Endothelial cell of umbilical vein (primary cell): Measurements from ENCODE around the gene CEP250. TPM values are rescaled to one million over a fixed set of nuclear protein-coding genes. Genes with fewer than 3 reads are reported as not detected.

Experiments
- BruUV-seq: library from RNA; stranded (reverse); fragments of 400-500 nt; replicated peaks from 2 replicates; lab custom pipeline; 2021; lab: Mats Ljungman, UMichigan
- CTCF ChIA-PET: fragments of 300-600, 350-600 bp; sonication (Branson Sonifier 250); formaldehyde crosslinking; loops from one replicate; lab custom pipeline; 2021; ENCODE audit warnings: antibody characterized with exemption, inconsistent platforms; lab: Charles Lee
- POLR2A ChIA-PET: fragments of 300-600, 350-600 bp; sonication (Branson Sonifier 250); formaldehyde crosslinking; loops from one replicate; lab custom pipeline; 2021; ENCODE audit warnings: antibody characterized with exemption, inconsistent platforms; lab: Charles Lee
- DNase-seq: peaks from one replicate; pipeline ENCODE4 v3.0.0-alpha.2; 2011; ENCODE audit warnings: low read depth, low spot score
- FAIRE-seq: peaks from 2 replicates; lab custom pipeline; 2011; peaks lifted over from hg19 to GRCh38; lab: Jason Lieb, UNC
- H2AFZ ChIP-seq: 2 replicates; pipeline ENCODE4 v1.6.0; 2012; ENCODE audit warnings: low read depth, low read length, control low read depth, inconsistent platforms
- H3K27ac ChIP-seq: 2 replicates; pipeline ENCODE4 v1.5.1; 2011; ENCODE audit warnings: low read depth, mild to moderate bottlenecking, control low read depth, low read length, moderate library complexity; ENCODE audit not compliant: insufficient read depth
- H3K27me3 ChIP-seq, 2 experiments: 2 replicates each; pipeline versions ENCODE4 v1.6.0 to v1.6.1; 2011; ENCODE audit warnings: low read length in 2 of 2, mixed read lengths in 1 of 2; ENCODE audit not compliant: control insufficient read depth in 2 of 2, insufficient read depth in 2 of 2
- H3K36me3 ChIP-seq, 2 experiments: 2 replicates in 1 of 2; 3 replicates in 1 of 2; pipeline ENCODE4 v1.5.1; 2011; ENCODE audit warnings: low read length in 2 of 2, mild to moderate bottlenecking in 1 of 2, moderate library complexity in 1 of 2; ENCODE audit not compliant: control insufficient read depth in 2 of 2, insufficient read depth in 2 of 2; ENCODE audit errors: extremely low read depth in 1 of 2
- H3K4me1 ChIP-seq: 3 replicates; pipeline ENCODE4 v1.5.1; 2011; ENCODE audit warnings: mild to moderate bottlenecking, low read length; ENCODE audit not compliant: control insufficient read depth, insufficient read depth; ENCODE audit errors: extremely low read depth
- H3K4me2 ChIP-seq: 2 replicates; pipeline ENCODE4 v1.6.1; 2011; ENCODE audit warnings: low read length, control low read depth, mixed read lengths; ENCODE audit not compliant: insufficient read depth
- H3K4me3 ChIP-seq, 3 experiments: fragments of 200-600 bp in 1 of 3; sonication (generic), shearing (Covaris generic) in 1 of 3; replicated peaks in 1 of 3; 2 replicates each; pipeline ENCODE4 v1.5.1; 2011 to 2016; ENCODE audit warnings: control low read depth in 3 of 3, low read length in 3 of 3, mild to moderate bottlenecking in 2 of 3, inconsistent platforms in 1 of 3, low read depth in 1 of 3, moderate library complexity in 1 of 3; ENCODE audit not compliant: insufficient read depth in 1 of 3
- H3K79me2 ChIP-seq: 2 replicates; pipeline ENCODE4 v1.6.0; 2012; ENCODE audit warnings: low read length, inconsistent platforms; ENCODE audit not compliant: control insufficient read depth, insufficient read depth
- H3K9ac ChIP-seq: replicated peaks from 2 replicates; pipeline ENCODE3; 2011; ENCODE audit warnings: low read length, control low read depth; ENCODE audit not compliant: insufficient read depth; ENCODE audit errors: extremely low read depth
- H3K9me1 ChIP-seq: replicated peaks from 3 replicates; pipeline ENCODE4 v1.6.0; 2011; ENCODE audit warnings: mild to moderate bottlenecking, low read length; ENCODE audit not compliant: control insufficient read depth, insufficient read depth; ENCODE audit errors: extremely low read depth
- H3K9me3 ChIP-seq: replicated peaks from 2 replicates; pipeline ENCODE4 v1.5.1; 2012; ENCODE audit warnings: low read length, inconsistent platforms; ENCODE audit not compliant: control insufficient read depth, insufficient read depth
- H4K20me1 ChIP-seq: replicated peaks from 2 replicates; pipeline ENCODE3; 2011; ENCODE audit warnings: mild to moderate bottlenecking, low read length; ENCODE audit not compliant: control insufficient read depth, insufficient read depth; ENCODE audit errors: extremely low read depth
- CTCF ChIP-seq, 2 donors: IDR thresholded peaks; 1 replicate in 1 of 2; 2 replicates in 1 of 2; pipeline ENCODE4 v1.5.1; 2011; ENCODE audit warnings: low read length in 2 of 2, mild to moderate bottlenecking in 2 of 2, moderate library complexity in 2 of 2, control low read depth in 1 of 2, inconsistent platforms in 1 of 2, low read depth in 1 of 2; ENCODE audit not compliant: insufficient read depth in 1 of 2; ENCODE audit errors: extremely low read depth in 1 of 2
- EZH2 ChIP-seq: IDR thresholded peaks from 2 replicates; pipeline ENCODE4 v1.6.1; 2012; ENCODE audit warnings: borderline replicate concordance, low read depth, mild to moderate bottlenecking, moderate library complexity, low read length, inconsistent platforms; ENCODE audit not compliant: severe bottlenecking
- FOS ChIP-seq: IDR thresholded peaks from 2 replicates; pipeline ENCODE4 v1.6.1; 2011; ENCODE audit warnings: mild to moderate bottlenecking, low read length, moderate library complexity, borderline replicate concordance; ENCODE audit not compliant: insufficient read depth
- GATA2 ChIP-seq: IDR thresholded peaks from 2 replicates; pipeline ENCODE4 v1.7.0; 2011; ENCODE audit warnings: low read depth, mild to moderate bottlenecking, moderate library complexity, mixed read lengths, low read length; ENCODE audit not compliant: insufficient read length, insufficient read depth
- JUN ChIP-seq: IDR thresholded peaks from 2 replicates; pipeline ENCODE4 v1.6.1; 2011; ENCODE audit warnings: borderline replicate concordance, low read depth; ENCODE audit not compliant: insufficient read length, insufficient read depth
- MAX ChIP-seq: IDR thresholded peaks from 2 replicates; pipeline ENCODE4 v1.6.1; 2011; ENCODE audit not compliant: insufficient read depth, insufficient read length
- MYC ChIP-seq: IDR thresholded peaks from one replicate; pipeline ENCODE4 v1.6.1; 2011; ENCODE audit warnings: mild to moderate bottlenecking, low read depth, low read length
- POLR2A ChIP-seq: IDR thresholded peaks from 2 replicates; pipeline ENCODE4 v1.6.1; 2012; ENCODE audit warnings: low read depth, mild to moderate bottlenecking, control low read depth, low read length
- POLR2AphosphoS5 ChIP-seq: IDR thresholded peaks from 2 replicates; pipeline ENCODE4 v1.6.1; 2012; ENCODE audit warnings: low read depth, mild to moderate bottlenecking, control low read depth, low read length, moderate library complexity; ENCODE audit not compliant: insufficient read depth
- dilution Hi-C: fragments of 300-500 bp; cut with MboI; formaldehyde crosslinking; loops from one replicate; pipeline ENCODE4 v1.15.0; 2019; ENCODE audit warnings: low sequenced_read_pairs; ENCODE audit not compliant: extremely low pct_ligation_motif_present
- intact Hi-C: fragments of 100-400 bp; cut with micrococcal nuclease; formaldehyde crosslinking; loops from one replicate; pipeline ENCODE4 v1.10.0; 2022
- polyA plus RNA-seq, 4 experiments: library from polyadenylated mRNA; depleted of rRNA in 3 of 4; stranded (reverse) in 3 of 4; unstranded in 1 of 4; fragments of >200 nt; gene quantifications; 2 replicates each; pipeline versions ENCODE4 v1.2.1 to v1.2.3, GENCODE V29; 2011 to 2012; ENCODE audit warnings: missing spikeins in 1 of 4
- total RNA-seq: library from RNA; stranded (reverse); gene quantifications from 2 replicates; pipeline ENCODE4 v1.2.3, GENCODE V29; 2021

Gene CEP250
- total and polyA plus RNA-seq, 2 donors (not counting 3 experiments of a cell fraction or from before 2014, with no cell fraction given): 5.3 to 58.9 TPM

DNA sequence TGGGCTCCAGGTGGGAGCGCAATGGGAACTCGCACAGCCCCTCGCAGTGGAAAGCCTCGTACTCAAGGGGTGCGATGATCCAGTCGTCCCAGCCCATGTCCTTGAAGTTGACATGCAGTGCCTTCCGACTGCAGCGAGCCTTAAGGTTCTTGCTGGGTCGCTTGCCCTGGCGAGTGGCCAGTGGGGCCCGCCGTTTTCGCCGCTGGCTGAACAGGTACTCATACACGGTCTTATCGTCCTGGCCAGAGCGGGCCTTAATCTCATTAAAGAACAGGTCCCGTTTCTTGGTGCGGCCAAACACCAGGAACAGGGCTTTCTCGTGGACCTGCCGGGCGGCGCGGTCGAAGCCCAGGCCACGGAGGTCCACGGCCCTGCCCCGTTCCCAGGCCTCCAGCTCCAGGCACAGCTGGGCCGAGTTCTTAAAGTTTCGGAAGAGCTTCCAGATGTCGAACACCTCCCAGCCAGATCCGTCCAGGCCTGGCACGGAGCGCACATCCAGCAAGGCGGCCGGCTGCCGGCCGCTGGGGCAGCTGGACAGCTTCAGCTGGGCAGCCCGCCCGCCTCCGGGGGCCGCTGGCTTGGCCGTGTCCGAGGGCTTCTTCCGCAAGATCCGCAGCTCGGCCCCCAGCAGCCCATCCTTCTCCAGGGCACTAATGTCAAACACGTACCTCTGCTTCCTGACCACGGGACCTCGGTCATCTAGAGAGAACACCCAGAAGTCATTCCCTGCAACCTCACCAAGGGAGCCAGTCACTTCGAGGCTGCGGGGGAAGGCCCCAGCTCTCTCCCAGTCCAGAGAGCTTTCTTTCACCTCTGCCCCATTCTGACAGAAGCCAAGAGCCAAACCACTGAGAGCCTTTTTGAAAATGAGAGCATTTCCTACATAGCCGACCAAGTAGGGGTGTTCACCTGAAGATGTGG is 21.1 kb upstream of the CEP250 start:
- intact Hi-C loops (no loop called here), dilution Hi-C loops (no loop called here)
- Histone ChIP-seq H3K27ac (no peak overlapping the region), H3K9ac (no peak overlapping the region), H3K4me2 (no peak overlapping the region), H3K4me3 (no peak overlapping the region), H3K9me3 (no peaks in the 10 kb centered on the region), H3K79me2 (no peaks in the 10 kb centered on the region), H2AFZ (no peak overlapping the region), H4K20me1 (no peaks in the 10 kb centered on the region), H3K4me1 (peaks cover 12% of the 10 kb centered on the region), H3K36me3 (no peaks in the 10 kb centered on the region), H3K27me3 (no peaks in the 10 kb centered on the region), H3K9me1 (no peaks in the 10 kb centered on the region)
- FAIRE-seq (no peak), DNase-seq (no peak)
- BruUV-seq: no TSS peak
- no peak for TF ChIP-seq JUN
- ChIA-PET CTCF (interaction anchor here (1.3 to 2.6 kb wide), 2 partner anchors 12 to 289 kb away, joined by 4 to 7 read pairs; no protein-coding TSS in a partner anchor), POLR2A (no interaction called here)

GRCh38 chr20:35436177-35436573 is 19.2 kb upstream of the CEP250 start:
- no peak overlapping the region for H3K27ac ChIP-seq
- intact Hi-C loops (no loop called here), dilution Hi-C loops (no loop called here)
- FAIRE-seq (no peak), DNase-seq (no peak)
- H3K4me3 ChIP-seq: no peak overlapping the region
- H3K36me3 ChIP-seq: no peaks in the 10 kb centered on the region
- H4K20me1 ChIP-seq: no peaks in the 10 kb centered on the region
- CTCF ChIA-PET: interaction anchor here (0.7 to 11.2 kb wide), 4 partner anchors 10 to 130 kb away, joined by 3 to 200 read pairs (median 4); no protein-coding TSS in a partner anchor
- POLR2A ChIA-PET: no interaction called here
- no peak overlapping the region for H2AFZ ChIP-seq
- TF ChIP-seq GATA2 (no peak), POLR2A (no peak), POLR2AphosphoS5 (no peak), FOS (no peak), JUN (no peak), CTCF (IDR thresholded peaks at IDR 0.05; ENCODE audit: extremely low read depth in 1 of 2, insufficient read depth in 1 of 2, low read depth in 1 of 2, low read length in 2 of 2) (no peak), MYC (no peak), MAX (no peak), EZH2 (no peak)
- peaks cover 12% of the 10 kb centered on the region for H3K4me1 ChIP-seq
- H3K9me3 ChIP-seq: no peaks in the 10 kb centered on the region
- H3K9ac ChIP-seq: no peak overlapping the region
- no TSS peak for BruUV-seq
- H3K4me2 ChIP-seq: no peak overlapping the region
- H3K27me3 ChIP-seq: no peaks in the 10 kb centered on the region
- no peaks in the 10 kb centered on the region for H3K9me1 ChIP-seq
- no peaks in the 10 kb centered on the region for H3K79me2 ChIP-seq
